ENCODE data around the gene SEMA3F.

SEMA3F gene

GRCh38 chr3:50195501-50196252 lies 40.6 kb downstream of the SEMA3F start:
- no peak overlapping the region for H3K4me3 Mint-ChIP-seq
- H3K4me1 Mint-ChIP-seq: peaks cover 6% of the 10 kb centered on the region
- H3K36me3 Mint-ChIP-seq (ENCODE audit: insufficient read depth): peaks cover 4% of the 10 kb centered on the region
- DNase-seq (ENCODE audit: low spot score in 2 of 2) (no peak), ATAC-seq (replicated peaks; ENCODE audit: extremely low read depth, poor library complexity, severe bottlenecking) (no peak)
- peaks cover 19% of the 10 kb centered on the region for H3K27me3 Mint-ChIP-seq
- no peak overlapping the region for H3K27ac Mint-ChIP-seq (ENCODE audit: low read depth)
- H3K9me3 Mint-ChIP-seq: no peaks in the 10 kb centered on the region

DNA sequence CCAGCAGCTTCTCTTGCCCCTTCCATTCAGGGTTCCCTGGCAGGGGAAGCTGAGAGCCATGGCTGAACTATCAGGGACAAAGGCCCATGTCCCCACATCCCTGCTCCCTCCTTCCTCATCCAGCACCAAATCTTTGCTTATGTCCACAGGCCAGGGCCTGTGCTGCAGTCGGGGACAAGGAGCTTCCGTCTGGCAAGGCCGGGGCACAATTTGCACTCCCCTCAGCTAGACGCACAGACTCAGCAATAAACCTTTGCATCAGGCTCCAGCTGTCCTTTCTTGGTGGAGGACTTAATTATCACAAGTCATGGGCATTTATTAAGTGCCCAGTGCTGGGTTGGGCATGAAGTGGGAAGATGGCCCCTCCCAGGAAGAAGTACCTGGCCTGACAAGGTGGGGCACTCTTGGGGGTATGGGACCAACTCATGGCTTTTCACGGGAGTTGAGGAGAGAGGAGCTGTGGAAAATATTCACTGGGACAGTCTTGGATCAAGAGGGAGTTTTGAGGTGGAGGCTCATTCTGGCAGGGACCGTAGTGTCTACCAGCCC lies 41.2 kb downstream of the SEMA3F start:
- ATAC-seq (replicated peaks; ENCODE audit: extremely low read depth, poor library complexity, severe bottlenecking) (no peak), DNase-seq (ENCODE audit: low spot score in 2 of 2) (no peak)
- no peaks in the 10 kb centered on the region for H3K9me3 Mint-ChIP-seq
- no peak overlapping the region for H3K4me3 Mint-ChIP-seq
- peaks cover 6% of the 10 kb centered on the region for H3K4me1 Mint-ChIP-seq
- peaks cover 4% of the 10 kb centered on the region for H3K36me3 Mint-ChIP-seq (ENCODE audit: insufficient read depth)
- peaks cover 26% of the 10 kb centered on the region for H3K27me3 Mint-ChIP-seq
- no peak overlapping the region for H3K27ac Mint-ChIP-seq (ENCODE audit: low read depth)

- Mint-ChIP-seq H3K4me1 (no peaks in the 10 kb centered on the region), H3K9me3 (no peaks in the 10 kb centered on the region), H3K27me3 (peaks cover 66% of the 10 kb centered on the region), H3K36me3 (ENCODE audit: insufficient read depth) (no peaks in the 10 kb centered on the region), H3K27ac (ENCODE audit: low read depth) (no peak overlapping the region), H3K4me3 (no peak overlapping the region)
- DNase-seq (ENCODE audit: low spot score in 2 of 2) (no peak), ATAC-seq (replicated peaks; ENCODE audit: extremely low read depth, poor library complexity, severe bottlenecking) (no peak)
Measured at GRCh38 chr3:50201573-50202315, 46.6 kb downstream of the SEMA3F start.

DNA sequence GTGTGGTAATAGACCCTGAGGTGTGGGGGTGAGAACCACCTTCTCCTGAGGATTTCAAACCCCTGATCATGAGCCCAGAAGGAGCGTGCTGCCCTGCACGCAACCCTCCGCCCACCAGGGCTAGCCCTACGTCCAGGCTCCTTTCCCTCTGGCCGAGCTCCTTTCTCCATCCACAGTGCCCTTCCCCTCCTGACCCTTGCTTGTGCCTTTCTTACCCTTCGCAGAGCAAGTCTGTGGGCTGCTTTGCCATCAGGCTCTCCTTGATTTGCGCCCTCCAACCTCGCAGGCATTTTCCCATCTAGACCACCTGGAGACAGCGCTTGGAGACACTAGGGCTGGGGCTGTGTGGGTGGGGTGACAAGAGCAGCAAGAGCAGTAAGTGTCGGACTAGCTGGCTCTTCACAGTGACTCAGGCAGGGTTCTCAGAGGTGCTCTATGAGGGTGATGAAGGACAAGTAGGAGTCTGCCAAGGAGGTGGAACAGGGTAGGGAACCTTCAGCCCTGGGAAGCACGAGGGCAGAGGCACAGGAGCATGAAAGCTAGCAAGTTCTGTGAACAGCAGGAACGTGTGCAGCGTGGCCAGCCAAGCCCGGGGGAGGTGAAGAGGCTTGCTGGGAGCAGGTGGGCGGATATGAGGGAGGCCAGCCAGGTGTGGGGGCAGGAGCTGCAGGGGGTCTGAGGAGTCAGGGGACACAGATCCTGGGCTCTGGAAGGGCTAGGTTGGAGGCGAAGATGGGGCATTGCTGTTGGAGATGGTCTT lies 47.4 kb downstream of the SEMA3F start:
- Mint-ChIP-seq H3K4me3 (no peak overlapping the region), H3K4me1 (no peaks in the 10 kb centered on the region), H3K27me3 (peaks cover 71% of the 10 kb centered on the region), H3K27ac (ENCODE audit: low read depth) (no peak overlapping the region), H3K36me3 (ENCODE audit: insufficient read depth) (no peaks in the 10 kb centered on the region), H3K9me3 (no peaks in the 10 kb centered on the region)
- ATAC-seq (replicated peaks; ENCODE audit: extremely low read depth, poor library complexity, severe bottlenecking): no peak
- no peak for DNase-seq (ENCODE audit: low spot score in 2 of 2)

- no peaks in the 10 kb centered on the region for H3K9me3 Mint-ChIP-seq
- H3K4me3 Mint-ChIP-seq: no peak overlapping the region
- H3K27ac Mint-ChIP-seq (ENCODE audit: low read depth): no peak overlapping the region
- no peak for ATAC-seq (replicated peaks; ENCODE audit: extremely low read depth, poor library complexity, severe bottlenecking)
- H3K36me3 Mint-ChIP-seq (ENCODE audit: insufficient read depth): no peaks in the 10 kb centered on the region
- no peaks in the 10 kb centered on the region for H3K4me1 Mint-ChIP-seq
- DNase-seq (ENCODE audit: low spot score in 2 of 2): no peak
- peaks cover 73% of the 10 kb centered on the region for H3K27me3 Mint-ChIP-seq
Measured at GRCh38 chr3:50203113-50203808, 48.1 kb downstream of the SEMA3F start.

DNA sequence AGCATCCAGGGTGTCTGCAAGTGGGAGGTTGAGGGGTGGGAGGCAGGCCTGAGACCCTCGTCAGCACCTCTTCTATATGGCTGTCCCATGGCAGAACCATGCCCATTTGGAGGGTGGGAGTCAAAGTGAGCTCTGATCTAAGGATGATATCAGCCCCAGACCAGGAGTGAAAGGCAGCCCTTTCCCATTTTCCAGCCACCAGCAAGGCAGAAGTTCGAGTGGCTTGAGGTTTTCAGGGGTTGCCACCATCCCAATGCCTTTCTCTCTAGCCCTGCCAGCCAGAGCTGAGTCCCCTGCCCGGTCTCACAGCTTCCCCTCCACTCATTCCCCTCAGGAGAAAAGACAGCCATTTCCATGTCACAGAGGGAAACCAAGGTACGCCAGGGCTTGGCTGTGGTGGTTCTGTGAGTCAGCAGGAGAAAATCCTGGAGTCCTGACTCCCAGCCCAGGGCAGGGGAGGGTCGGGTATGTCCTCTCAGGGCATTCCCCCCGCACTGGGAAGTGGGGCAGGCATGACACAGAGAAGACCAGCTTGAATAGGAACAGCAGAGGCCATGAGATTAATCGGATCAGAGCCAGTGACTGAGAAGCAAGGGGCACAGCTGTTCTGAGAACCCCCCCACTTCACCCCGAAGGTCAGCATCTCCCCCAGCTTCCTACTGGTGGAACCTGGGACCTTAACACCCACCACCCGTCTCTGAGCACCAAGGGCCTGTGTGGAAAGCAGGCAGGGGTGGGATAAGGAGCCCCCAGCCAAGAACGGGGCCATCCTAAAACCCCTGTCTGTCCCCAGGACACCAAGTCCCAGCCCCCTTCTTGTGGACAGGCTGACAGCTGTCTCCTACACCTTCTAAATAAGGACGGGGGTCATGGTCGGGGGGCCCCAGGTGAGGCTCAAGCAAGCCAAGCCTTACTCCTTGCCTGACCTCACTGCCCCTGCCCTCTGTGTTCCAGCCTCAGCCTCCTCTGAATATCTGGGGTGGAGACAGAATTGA lies 49.0 kb downstream of the SEMA3F start:
- no peaks in the 10 kb centered on the region for H3K9me3 Mint-ChIP-seq
- ATAC-seq (replicated peaks; ENCODE audit: extremely low read depth, poor library complexity, severe bottlenecking) (no peak), DNase-seq (ENCODE audit: low spot score in 2 of 2) (no peak)
- no peaks in the 10 kb centered on the region for H3K4me1 Mint-ChIP-seq
- H3K27ac Mint-ChIP-seq (ENCODE audit: low read depth): no peak overlapping the region
- H3K4me3 Mint-ChIP-seq: no peak overlapping the region
- H3K27me3 Mint-ChIP-seq: peaks cover 73% of the 10 kb centered on the region
- no peaks in the 10 kb centered on the region for H3K36me3 Mint-ChIP-seq (ENCODE audit: insufficient read depth)

GRCh38 chr3:50204804-50205412 lies 49.8 kb downstream of the SEMA3F start, which contains the start of gene SLC38A3:
TSS of gene SLC38A3 (plus strand) at chr3:50205271. CDS start at chr3:50214200, 8,929 bp downstream.
- DNase-seq (ENCODE audit: low spot score in 2 of 2) (no peak), ATAC-seq (replicated peaks; ENCODE audit: extremely low read depth, poor library complexity, severe bottlenecking) (no peak)
- Mint-ChIP-seq H3K9me3 (no peaks in the 10 kb centered on the region), H3K36me3 (ENCODE audit: insufficient read depth) (no peaks in the 10 kb centered on the region), H3K4me3 (peak within 1 kb of the TSS; percentile 6), H3K27me3 (peaks cover 69% of the 10 kb centered on the region), H3K4me1 (no peaks in the 10 kb centered on the region), H3K27ac (ENCODE audit: low read depth) (no peak within 1 kb of the TSS)

DNA sequence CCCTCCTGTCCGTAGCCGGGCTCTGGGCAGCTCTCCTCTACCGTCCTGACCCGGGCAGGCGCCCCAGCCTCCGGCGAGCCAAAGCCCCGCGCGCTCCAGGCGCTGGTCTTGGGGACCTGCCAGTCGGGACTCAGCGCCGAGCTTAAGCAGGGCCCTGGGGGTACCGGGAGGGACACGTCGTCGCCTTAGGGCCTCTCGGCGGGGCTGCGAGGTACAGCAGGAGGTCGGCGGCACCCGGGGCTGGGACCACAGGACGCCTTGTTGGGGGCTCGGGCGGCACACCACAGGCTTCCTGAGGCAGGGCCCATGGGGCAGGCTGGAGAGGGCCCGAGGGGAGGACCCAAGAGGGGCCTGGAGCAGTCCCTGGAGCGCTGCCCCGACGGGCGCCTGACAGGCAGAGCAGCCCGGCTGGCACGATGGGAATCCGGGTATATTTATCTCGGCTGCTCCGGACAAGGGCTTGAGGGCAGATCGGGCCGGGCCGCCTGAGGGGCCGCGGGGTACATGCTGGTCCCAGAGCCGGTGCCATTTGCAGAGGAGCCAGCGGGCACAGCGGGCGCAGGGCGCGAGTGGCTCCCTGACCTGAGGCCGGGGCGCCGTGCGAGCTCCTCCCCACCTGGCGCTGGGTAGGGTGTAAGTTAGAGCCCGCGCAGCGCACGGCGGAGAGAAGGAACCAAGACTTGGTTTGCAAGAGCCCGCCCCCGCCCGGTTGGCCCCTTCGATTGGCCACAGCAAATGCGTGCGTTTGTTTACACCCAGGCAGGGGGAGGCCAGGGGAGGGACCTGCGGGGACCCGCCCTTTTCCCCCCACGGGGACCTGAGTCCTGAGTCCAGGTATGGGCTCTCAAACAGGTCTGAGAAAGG lies 50.5 kb downstream of the SEMA3F start:
- H3K9me3 Mint-ChIP-seq: no peaks in the 10 kb centered on the region
- peak overlapping the region; percentile 6 for H3K4me3 Mint-ChIP-seq
- H3K27ac Mint-ChIP-seq (ENCODE audit: low read depth): no peak overlapping the region
- peaks cover 65% of the 10 kb centered on the region for H3K27me3 Mint-ChIP-seq
- no peaks in the 10 kb centered on the region for H3K36me3 Mint-ChIP-seq (ENCODE audit: insufficient read depth)
- ATAC-seq (replicated peaks; ENCODE audit: extremely low read depth, poor library complexity, severe bottlenecking) (peak; percentile 50), DNase-seq (ENCODE audit: low spot score in 2 of 2) (no peak)
- no peaks in the 10 kb centered on the region for H3K4me1 Mint-ChIP-seq

DNA sequence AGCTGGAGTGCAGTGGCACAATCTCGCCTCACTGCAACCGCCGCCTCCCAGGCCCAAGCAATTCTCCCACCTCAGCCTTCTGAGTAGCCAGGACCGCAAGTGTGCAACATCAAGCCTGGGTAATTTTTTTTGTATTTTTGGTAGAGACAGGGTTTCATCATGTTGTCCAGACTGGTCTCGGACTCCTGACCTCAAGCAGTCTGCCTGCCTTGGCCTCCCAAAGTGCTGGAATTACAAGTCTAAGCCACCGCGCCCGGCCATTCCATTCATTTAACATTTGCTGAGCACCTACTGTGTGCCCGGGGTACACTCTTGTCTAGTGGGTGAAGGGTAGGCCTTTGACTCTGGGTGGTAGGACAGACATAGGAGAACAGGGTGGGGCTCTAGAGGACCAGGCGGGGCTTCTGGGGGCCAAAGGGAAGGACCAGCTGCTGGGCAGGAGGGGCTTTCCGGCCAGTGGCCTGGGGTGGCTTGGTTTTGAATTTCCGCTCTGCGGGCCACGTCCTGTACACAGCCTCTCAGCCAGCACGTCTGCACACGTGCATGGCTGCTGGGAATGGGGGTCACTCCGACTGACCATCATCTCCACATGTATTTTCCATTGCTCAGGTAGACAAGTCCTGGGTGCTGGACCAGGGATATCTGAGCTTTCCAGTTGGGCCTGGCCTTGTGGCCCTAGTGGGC lies 52.4 kb downstream of the SEMA3F start:
- H3K9me3 Mint-ChIP-seq: no peaks in the 10 kb centered on the region
- no peaks in the 10 kb centered on the region for H3K36me3 Mint-ChIP-seq (ENCODE audit: insufficient read depth)
- H3K27me3 Mint-ChIP-seq: peaks cover 47% of the 10 kb centered on the region
- H3K27ac Mint-ChIP-seq (ENCODE audit: low read depth): no peak overlapping the region
- DNase-seq (ENCODE audit: low spot score in 2 of 2) (no peak), ATAC-seq (replicated peaks; ENCODE audit: extremely low read depth, poor library complexity, severe bottlenecking) (no peak)
- no peaks in the 10 kb centered on the region for H3K4me1 Mint-ChIP-seq
- H3K4me3 Mint-ChIP-seq: no peak overlapping the region
